Sigmoid colon (tissue), 4 donors: ENCODE measurements around the gene ADAMTS6.

Experiments
- EP300 ChIP-seq, 4 donors: sonication (generic); formaldehyde crosslinking; IDR thresholded peaks; one replicate each; pipeline ENCODE4 v1.6.1; 2017; ENCODE audit warnings: antibody characterized with exemption in 4 of 4
- TF ChIP-seq, protein P1 (sequence below), 4 experiments: fragments of 450-650 bp in 3 of 4; fragments of 200-600 bp in 1 of 4; IDR thresholded peaks; one replicate each; pipeline ENCODE4 v1.5.1; 2016 to 2019; ENCODE audit warnings: antibody characterized with exemption in 4 of 4, mild to moderate bottlenecking in 3 of 4, moderate library complexity in 2 of 4

DNA sequence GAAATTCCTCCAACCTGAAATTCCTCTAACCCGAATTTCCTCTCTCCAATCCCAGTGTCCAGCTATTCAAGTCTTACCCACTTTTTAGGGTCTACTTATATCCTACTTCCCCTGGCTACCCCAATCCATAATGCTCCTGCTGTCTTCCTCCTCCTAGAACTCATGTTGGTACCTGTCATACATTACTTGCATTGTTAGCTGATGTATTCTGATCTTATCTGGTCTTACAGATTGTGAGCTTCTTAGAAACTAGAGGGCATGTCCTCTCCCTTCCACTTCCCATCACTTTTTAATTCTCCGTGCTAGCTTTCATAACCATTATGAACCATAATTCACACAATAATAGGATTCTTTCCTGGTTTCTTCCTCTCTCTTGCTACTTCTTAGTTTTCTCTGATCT lies 376.9 kb downstream of the ADAMTS6 start:
- no peak for TF ChIP-seq EP300 (IDR thresholded peaks at IDR 0.05)
- TF ChIP-seq, protein P1, sequence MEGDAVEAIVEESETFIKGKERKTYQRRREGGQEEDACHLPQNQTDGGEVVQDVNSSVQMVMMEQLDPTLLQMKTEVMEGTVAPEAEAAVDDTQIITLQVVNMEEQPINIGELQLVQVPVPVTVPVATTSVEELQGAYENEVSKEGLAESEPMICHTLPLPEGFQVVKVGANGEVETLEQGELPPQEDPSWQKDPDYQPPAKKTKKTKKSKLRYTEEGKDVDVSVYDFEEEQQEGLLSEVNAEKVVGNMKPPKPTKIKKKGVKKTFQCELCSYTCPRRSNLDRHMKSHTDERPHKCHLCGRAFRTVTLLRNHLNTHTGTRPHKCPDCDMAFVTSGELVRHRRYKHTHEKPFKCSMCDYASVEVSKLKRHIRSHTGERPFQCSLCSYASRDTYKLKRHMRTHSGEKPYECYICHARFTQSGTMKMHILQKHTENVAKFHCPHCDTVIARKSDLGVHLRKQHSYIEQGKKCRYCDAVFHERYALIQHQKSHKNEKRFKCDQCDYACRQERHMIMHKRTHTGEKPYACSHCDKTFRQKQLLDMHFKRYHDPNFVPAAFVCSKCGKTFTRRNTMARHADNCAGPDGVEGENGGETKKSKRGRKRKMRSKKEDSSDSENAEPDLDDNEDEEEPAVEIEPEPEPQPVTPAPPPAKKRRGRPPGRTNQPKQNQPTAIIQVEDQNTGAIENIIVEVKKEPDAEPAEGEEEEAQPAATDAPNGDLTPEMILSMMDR (IDR thresholded peaks at IDR 0.05), result no peak
